GM21367 (cell line): Measurements from ENCODE around the gene OPRL1.

Experiments
- ATAC-seq: cut with Tn5 transposase; IDR thresholded peaks from one replicate; pipeline ENCODE4 v1.9.1; 2021; ENCODE audit not compliant: unreplicated experiment

OPRL1 gene

GRCh38 chr20:64080013-64080812, at the start of gene OPRL1:
Gene OPRL1 (plus strand): TSS chr20:64080082. CDS start chr20:64092721, 12,639 bp downstream.
- ATAC-seq, result no peak

GRCh38 chr20:64030371-64031134, 49.3 kb upstream of the OPRL1 start:
- no peak for ATAC-seq

- ATAC-seq, result no peak
Observed at GRCh38 chr20:64031822-64032314, 48.0 kb upstream of the OPRL1 start.

- ATAC-seq, result no peak
Observed at GRCh38 chr20:64032706-64033624, 46.9 kb upstream of the OPRL1 start.

- no peak for ATAC-seq
Observed at GRCh38 chr20:64033981-64034493, 45.8 kb upstream of the OPRL1 start.

- no peak for ATAC-seq
Observed at GRCh38 chr20:64035066-64035932, 44.6 kb upstream of the OPRL1 start.

- no peak for ATAC-seq
Observed at GRCh38 chr20:64035933-64036345, 43.9 kb upstream of the OPRL1 start, which contains the start of gene C20orf204. Gene C20orf204 (plus strand): TSS chr20:64036182. CDS start chr20:64036324, 142 bp downstream.

GRCh38 chr20:64036346-64037198, 43.3 kb upstream of the OPRL1 start:
- no peak for ATAC-seq

GRCh38 chr20:64037199-64037497, 42.7 kb upstream of the OPRL1 start:
- ATAC-seq, result no peak

GRCh38 chr20:64037498-64038213, 42.2 kb upstream of the OPRL1 start:
- ATAC-seq, result no peak

- peak; percentile 13 for ATAC-seq
Observed at GRCh38 chr20:64038224-64038564, 41.7 kb upstream of the OPRL1 start.

GRCh38 chr20:64038565-64039292, 41.2 kb upstream of the OPRL1 start:
- ATAC-seq, result peak; percentile 37

- no peak for ATAC-seq
Observed at GRCh38 chr20:64039293-64040160, 40.4 kb upstream of the OPRL1 start.

GRCh38 chr20:64040231-64041039, 39.4 kb upstream of the OPRL1 start:
- ATAC-seq, result no peak

GRCh38 chr20:64041040-64041780, 38.7 kb upstream of the OPRL1 start:
- ATAC-seq, result no peak

GRCh38 chr20:64041781-64042053, 38.2 kb upstream of the OPRL1 start:
- no peak for ATAC-seq
